OCI-LY1 (cell line): Measurements from ENCODE around the gene TICAM2.

Experiments
- H2AFZ ChIP-seq: fragments of 200-600 bp; sonication (generic), shearing (Covaris generic); 2 replicates; pipeline ENCODE4 v1.6.0; 2014; ENCODE audit warnings: antibody characterized with exemption, mild to moderate bottlenecking, low read length
- H3F3A ChIP-seq: fragments of 200-600 bp; sonication (generic), shearing (Covaris generic); 2 replicates; pipeline ENCODE4 v1.6.0; 2014; ENCODE audit warnings: mild to moderate bottlenecking, antibody characterized with exemption, low read length, moderate library complexity; ENCODE audit not compliant: insufficient read depth
- H3K27ac ChIP-seq: fragments of 200-600 bp; sonication (generic); 2 replicates; pipeline ENCODE4 v1.5.1; 2014; ENCODE audit warnings: low read length, mixed run types, mild to moderate bottlenecking, low read depth; ENCODE audit not compliant: poor library complexity, severe bottlenecking
- H3K27me3 ChIP-seq: fragments of 200-600 bp; sonication (generic); 2 replicates; pipeline ENCODE4 v1.6.0; 2014; ENCODE audit warnings: antibody characterized with exemption, mild to moderate bottlenecking, low read length, moderate library complexity; ENCODE audit not compliant: insufficient read depth
- H3K36me3 ChIP-seq: fragments of 200-600 bp; sonication (generic); 2 replicates; pipeline ENCODE4 v1.6.1; 2014; ENCODE audit warnings: mild to moderate bottlenecking, antibody characterized with exemption, low read length, moderate library complexity, mixed read lengths; ENCODE audit not compliant: insufficient read depth
- H3K4me1 ChIP-seq: fragments of 200-600 bp; sonication (generic); 2 replicates; pipeline ENCODE4 v1.5.1; 2014; ENCODE audit warnings: mild to moderate bottlenecking, low read length, moderate library complexity; ENCODE audit not compliant: insufficient read depth, severe bottlenecking
- H3K4me2 ChIP-seq: fragments of 200-600 bp; sonication (generic), shearing (Covaris generic); 2 replicates; pipeline ENCODE4 v1.6.1; 2014; ENCODE audit warnings: low read length
- H3K4me3 ChIP-seq: fragments of 200-600 bp; sonication (generic); 2 replicates; pipeline ENCODE4 v1.5.1; 2014; ENCODE audit warnings: low read length, low read depth, mild to moderate bottlenecking, mixed read lengths; ENCODE audit not compliant: poor library complexity, severe bottlenecking
- H3K79me2 ChIP-seq: fragments of 200-600 bp; shearing (Covaris generic); 2 replicates; pipeline ENCODE4 v1.6.1; 2016; ENCODE audit warnings: mixed run types, low read length, mixed read lengths; ENCODE audit not compliant: insufficient read depth
- H3K9ac ChIP-seq: fragments of 200-600 bp; sonication (generic), shearing (Covaris generic); 2 replicates; pipeline ENCODE4 v1.6.1; 2014; ENCODE audit warnings: mild to moderate bottlenecking, low read length, mixed read lengths
- H3K9me2 ChIP-seq: fragments of 200-600 bp; sonication (generic), shearing (Covaris generic); 2 replicates; pipeline ENCODE4 v1.6.1; 2014; ENCODE audit warnings: low read depth, mild to moderate bottlenecking, low read length, mixed read lengths
- H3K9me3 ChIP-seq: fragments of 200-600 bp; shearing (Covaris generic); 2 replicates; pipeline ENCODE4 v1.6.1; 2014; ENCODE audit warnings: low read length, mixed read lengths
- H4K20me1 ChIP-seq: fragments of 200-600 bp; sonication (generic), shearing (Covaris generic); 2 replicates; pipeline ENCODE4 v1.6.0; 2016; ENCODE audit warnings: mild to moderate bottlenecking, low read length; ENCODE audit not compliant: insufficient read depth
- CTCF ChIP-seq: fragments of 200-600 bp; sonication (generic), shearing (Covaris generic); IDR thresholded peaks from 2 replicates; pipeline ENCODE4 v1.5.1; 2017; ENCODE audit warnings: mild to moderate bottlenecking, antibody characterized with exemption, low read length, moderate library complexity, mixed read lengths
- EZH2 ChIP-seq: fragments of 200-600 bp; sonication (generic), shearing (Covaris generic); IDR thresholded peaks from 2 replicates; pipeline ENCODE4 v1.8.0; 2017; ENCODE audit warnings: borderline replicate concordance, mixed run types, mild to moderate bottlenecking, antibody characterized with exemption, low read length, moderate library complexity, mixed read lengths

Gene TICAM2

DNA sequence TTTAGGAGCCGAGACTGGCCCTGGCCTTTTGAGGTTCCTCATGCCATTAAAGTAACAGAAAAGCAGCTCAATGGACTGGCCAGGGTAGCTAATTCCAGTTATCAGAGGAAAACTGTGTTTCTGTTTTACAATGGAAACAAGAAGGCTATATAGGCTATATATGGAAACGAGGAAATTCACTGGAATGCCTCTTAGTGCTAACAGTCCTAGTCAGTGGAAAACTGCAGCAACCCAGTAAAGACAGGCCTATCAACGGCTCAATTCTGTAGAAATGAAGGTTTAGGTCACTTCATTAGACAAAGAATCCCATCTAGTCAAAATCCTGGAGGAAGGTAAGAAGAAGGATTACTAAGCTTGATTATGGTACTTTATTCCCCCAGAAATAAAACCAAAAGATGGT lies 3.2 kb upstream of the TICAM2 start:
- Histone ChIP-seq H3K36me3 (no peaks in the 10 kb centered on the region), H3F3A (no peaks in the 10 kb centered on the region), H3K4me2 (no peak overlapping the region), H2AFZ (no peak overlapping the region), H3K27ac (no peak overlapping the region), H3K9ac (no peak overlapping the region), H3K9me3 (no peaks in the 10 kb centered on the region), H3K9me2 (no peaks in the 10 kb centered on the region), H3K27me3 (no peaks in the 10 kb centered on the region), H3K79me2 (no peaks in the 10 kb centered on the region), H3K4me3 (no peak overlapping the region), H4K20me1 (no peaks in the 10 kb centered on the region), H3K4me1 (peaks cover 20% of the 10 kb centered on the region)
- no peak for TF ChIP-seq CTCF
- no peak for TF ChIP-seq EZH2

GRCh38 chr5:115602591-115603125 lies 379 bp upstream of the TICAM2 start:
- peak overlapping the region; percentile 60 for H3K27ac ChIP-seq
- H2AFZ ChIP-seq: no peak overlapping the region
- peaks cover 20% of the 10 kb centered on the region for H3K4me1 ChIP-seq
- no peaks in the 10 kb centered on the region for H4K20me1 ChIP-seq
- H3K9ac ChIP-seq: peak overlapping the region; percentile 65
- H3K36me3 ChIP-seq: no peaks in the 10 kb centered on the region
- peak overlapping the region; percentile 68 for H3K4me2 ChIP-seq
- no peaks in the 10 kb centered on the region for H3K9me2 ChIP-seq
- no peaks in the 10 kb centered on the region for H3F3A ChIP-seq
- no peaks in the 10 kb centered on the region for H3K27me3 ChIP-seq
- no peaks in the 10 kb centered on the region for H3K9me3 ChIP-seq
- TF ChIP-seq EZH2 (no peak), CTCF (no peak)
- no peaks in the 10 kb centered on the region for H3K79me2 ChIP-seq
- H3K4me3 ChIP-seq: peak overlapping the region; percentile 62

DNA sequence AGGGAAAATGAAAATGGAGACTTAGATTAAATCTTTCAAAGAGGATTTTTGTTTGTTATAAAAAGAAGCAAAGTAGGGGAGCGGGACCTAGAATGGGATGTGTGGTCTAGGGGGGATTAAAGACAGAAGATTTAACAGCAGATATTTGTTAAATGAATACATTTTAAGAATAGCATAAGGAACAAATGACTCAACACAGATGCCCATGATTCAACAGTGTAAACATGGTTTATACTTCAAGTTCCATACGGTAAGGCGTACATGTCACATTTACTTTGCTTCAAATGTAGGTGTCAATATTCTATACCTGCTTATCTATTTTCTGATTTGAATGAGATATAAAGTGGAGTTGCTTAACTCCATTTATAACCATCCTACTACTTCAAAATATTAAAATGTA lies 1.5 kb downstream of the TICAM2 start:
- H4K20me1 ChIP-seq: no peaks in the 10 kb centered on the region
- no peaks in the 10 kb centered on the region for H3K27me3 ChIP-seq
- H3K36me3 ChIP-seq: no peaks in the 10 kb centered on the region
- no peak overlapping the region for H3K27ac ChIP-seq
- no peak overlapping the region for H3K4me2 ChIP-seq
- H3K9ac ChIP-seq: no peak overlapping the region
- no peak overlapping the region for H3K4me3 ChIP-seq
- no peaks in the 10 kb centered on the region for H3K9me2 ChIP-seq
- TF ChIP-seq EZH2 (no peak), CTCF (no peak)
- H3K79me2 ChIP-seq: no peaks in the 10 kb centered on the region
- H2AFZ ChIP-seq: no peak overlapping the region
- H3K9me3 ChIP-seq: no peaks in the 10 kb centered on the region
- H3K4me1 ChIP-seq: peaks cover 20% of the 10 kb centered on the region
- H3F3A ChIP-seq: no peaks in the 10 kb centered on the region
